ENCODE data around the gene NLK. TPM values are rescaled to one million over a fixed set of nuclear protein-coding genes. Genes with fewer than 3 reads are reported as not detected.

NLK gene
- total and polyA plus RNA-seq, 10 of the 15 experiments (the other 5 are each of a cell fraction or from before 2014, with no cell fraction given), result 5.0 to 22.9 (median 15.0) TPM

DNA sequence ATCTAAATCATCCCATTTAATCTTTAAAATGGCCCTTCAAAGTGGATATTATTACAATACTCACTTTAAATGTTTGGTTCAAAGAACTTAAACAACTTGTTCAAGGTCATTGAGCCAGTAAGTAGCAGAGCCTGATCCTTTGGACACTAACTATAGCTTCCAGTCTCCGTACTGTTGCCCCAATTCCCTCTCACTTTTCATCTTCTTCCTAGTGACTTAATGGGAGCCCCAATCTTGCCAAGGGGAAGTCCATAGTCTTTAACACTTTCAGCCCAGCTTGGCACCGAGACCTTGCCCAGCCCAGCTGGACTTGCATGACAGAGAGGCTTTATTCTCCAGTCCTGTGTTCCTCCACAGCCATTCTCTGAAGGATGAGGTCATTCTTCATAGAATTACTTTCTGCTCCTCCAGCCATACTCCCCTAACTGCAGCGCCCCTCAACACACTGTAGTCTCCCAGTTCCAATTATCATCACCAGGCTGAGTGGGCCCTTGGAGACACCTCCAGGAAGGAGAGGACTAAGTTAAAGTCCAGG lies 49.2 kb upstream of the NLK start:
- Histone ChIP-seq H3K9ac (ENCODE audit: control insufficient read depth, insufficient read depth, low read length) (no peak overlapping the region), H3K4me1 (ENCODE audit: control insufficient read depth, insufficient read depth, low read length) (no peaks in the 10 kb centered on the region), H3K27ac (ENCODE audit: control insufficient read depth, insufficient read depth) (no peak overlapping the region), H3K4me3 (no peak overlapping the region), H3K79me2 (ENCODE audit: control insufficient read depth, insufficient read depth, low read length) (no peaks in the 10 kb centered on the region), H4K20me1 (ENCODE audit: control insufficient read depth, insufficient read depth) (no peaks in the 10 kb centered on the region), H3K36me3 (ENCODE audit: control insufficient read depth in 2 of 2, insufficient read depth in 2 of 2, low read length in 1 of 2) (no peaks in the 10 kb centered on the region), H3K27me3 (replicated peaks in 1 of 2; ENCODE audit: control insufficient read depth in 2 of 2, insufficient read depth in 2 of 2, low read length in 1 of 2) (peaks cover 1 to 2% of the 10 kb centered on the region in 2 experiments; a peak in 2 of 4 replicates), H2AFZ (ENCODE audit: control insufficient read depth, low read depth, low read length) (no peak overlapping the region), H3K9me3 (replicated peaks; ENCODE audit: control insufficient read depth, insufficient read depth, low read length) (no peaks in the 10 kb centered on the region), H3K4me2 (ENCODE audit: control insufficient read depth, insufficient read depth) (no peak overlapping the region)
- BruUV-seq (replicated peaks), result no TSS peak
- 50% methylated on average over 3 of the region's 3 CpGs for WGBS (ENCODE audit: insufficient coverage, insufficient replicate concordance, low lambda C conversion rate, missing lambda C conversion rate)
- SMC1A ChIA-PET (ENCODE audit: uncharacterized antibody, unreplicated experiment), result interaction anchor here (1.0 kb wide), 2 partner anchors 10 to 11 kb away, joined by 3 to 4 read pairs; no protein-coding TSS in a partner anchor
- in situ Hi-C loops (cut with MboI), result no loop called here
- no peak for DNase-seq (ENCODE audit: low read depth, low spot score)
- intact Hi-C loops (cut with micrococcal nuclease; ENCODE audit: unreplicated experiment), result no loop called here
- POLR2A ChIA-PET, result no interaction called here
- ATAC-seq, result no peak
- CTCF ChIA-PET, result no interaction called here
- no peak for FAIRE-seq
- RAD21 ChIA-PET (ENCODE audit: unreplicated experiment), result no interaction called here
- TF ChIP-seq BHLHE40 (IDR thresholded peaks at IDR 0.05; ENCODE audit: borderline replicate concordance in 1 of 2, low read depth in 2 of 2, low read length in 1 of 2) (no peak), WRNIP1 (IDR thresholded peaks at IDR 0.05; ENCODE audit: borderline replicate concordance, low read depth, low read length) (no peak), PAX5 (IDR thresholded peaks at IDR 0.05; ENCODE audit: borderline replicate concordance, low read depth, low read length) (no peak), CBX5 (IDR thresholded peaks at IDR 0.05; ENCODE audit: low read depth) (no peak), NFXL1 (IDR thresholded peaks at IDR 0.05; ENCODE audit: borderline replicate concordance) (no peak), ZSCAN29 (IDR thresholded peaks at IDR 0.05) (no peak), YBX1 (IDR thresholded peaks at IDR 0.05) (no peak), GABPA (IDR thresholded peaks at IDR 0.05; ENCODE audit: low read depth) (no peak), POLR2A (IDR thresholded peaks at IDR 0.05; ENCODE audit: low read depth, low read length) (no peak)
- TF ChIP-seq, protein P1, sequence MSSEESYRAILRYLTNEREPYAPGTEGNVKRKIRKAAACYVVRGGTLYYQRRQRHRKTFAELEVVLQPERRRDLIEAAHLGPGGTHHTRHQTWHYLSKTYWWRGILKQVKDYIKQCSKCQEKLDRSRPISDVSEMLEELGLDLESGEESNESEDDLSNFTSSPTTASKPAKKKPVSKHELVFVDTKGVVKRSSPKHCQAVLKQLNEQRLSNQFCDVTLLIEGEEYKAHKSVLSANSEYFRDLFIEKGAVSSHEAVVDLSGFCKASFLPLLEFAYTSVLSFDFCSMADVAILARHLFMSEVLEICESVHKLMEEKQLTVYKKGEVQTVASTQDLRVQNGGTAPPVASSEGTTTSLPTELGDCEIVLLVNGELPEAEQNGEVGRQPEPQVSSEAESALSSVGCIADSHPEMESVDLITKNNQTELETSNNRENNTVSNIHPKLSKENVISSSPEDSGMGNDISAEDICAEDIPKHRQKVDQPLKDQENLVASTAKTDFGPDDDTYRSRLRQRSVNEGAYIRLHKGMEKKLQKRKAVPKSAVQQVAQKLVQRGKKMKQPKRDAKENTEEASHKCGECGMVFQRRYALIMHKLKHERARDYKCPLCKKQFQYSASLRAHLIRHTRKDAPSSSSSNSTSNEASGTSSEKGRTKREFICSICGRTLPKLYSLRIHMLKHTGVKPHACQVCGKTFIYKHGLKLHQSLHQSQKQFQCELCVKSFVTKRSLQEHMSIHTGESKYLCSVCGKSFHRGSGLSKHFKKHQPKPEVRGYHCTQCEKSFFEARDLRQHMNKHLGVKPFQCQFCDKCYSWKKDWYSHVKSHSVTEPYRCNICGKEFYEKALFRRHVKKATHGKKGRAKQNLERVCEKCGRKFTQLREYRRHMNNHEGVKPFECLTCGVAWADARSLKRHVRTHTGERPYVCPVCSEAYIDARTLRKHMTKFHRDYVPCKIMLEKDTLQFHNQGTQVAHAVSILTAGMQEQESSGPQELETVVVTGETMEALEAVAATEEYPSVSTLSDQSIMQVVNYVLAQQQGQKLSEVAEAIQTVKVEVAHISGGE (CRISPR knock-in tag; IDR thresholded peaks at IDR 0.05), result no peak
- TF ChIP-seq, protein P2, sequence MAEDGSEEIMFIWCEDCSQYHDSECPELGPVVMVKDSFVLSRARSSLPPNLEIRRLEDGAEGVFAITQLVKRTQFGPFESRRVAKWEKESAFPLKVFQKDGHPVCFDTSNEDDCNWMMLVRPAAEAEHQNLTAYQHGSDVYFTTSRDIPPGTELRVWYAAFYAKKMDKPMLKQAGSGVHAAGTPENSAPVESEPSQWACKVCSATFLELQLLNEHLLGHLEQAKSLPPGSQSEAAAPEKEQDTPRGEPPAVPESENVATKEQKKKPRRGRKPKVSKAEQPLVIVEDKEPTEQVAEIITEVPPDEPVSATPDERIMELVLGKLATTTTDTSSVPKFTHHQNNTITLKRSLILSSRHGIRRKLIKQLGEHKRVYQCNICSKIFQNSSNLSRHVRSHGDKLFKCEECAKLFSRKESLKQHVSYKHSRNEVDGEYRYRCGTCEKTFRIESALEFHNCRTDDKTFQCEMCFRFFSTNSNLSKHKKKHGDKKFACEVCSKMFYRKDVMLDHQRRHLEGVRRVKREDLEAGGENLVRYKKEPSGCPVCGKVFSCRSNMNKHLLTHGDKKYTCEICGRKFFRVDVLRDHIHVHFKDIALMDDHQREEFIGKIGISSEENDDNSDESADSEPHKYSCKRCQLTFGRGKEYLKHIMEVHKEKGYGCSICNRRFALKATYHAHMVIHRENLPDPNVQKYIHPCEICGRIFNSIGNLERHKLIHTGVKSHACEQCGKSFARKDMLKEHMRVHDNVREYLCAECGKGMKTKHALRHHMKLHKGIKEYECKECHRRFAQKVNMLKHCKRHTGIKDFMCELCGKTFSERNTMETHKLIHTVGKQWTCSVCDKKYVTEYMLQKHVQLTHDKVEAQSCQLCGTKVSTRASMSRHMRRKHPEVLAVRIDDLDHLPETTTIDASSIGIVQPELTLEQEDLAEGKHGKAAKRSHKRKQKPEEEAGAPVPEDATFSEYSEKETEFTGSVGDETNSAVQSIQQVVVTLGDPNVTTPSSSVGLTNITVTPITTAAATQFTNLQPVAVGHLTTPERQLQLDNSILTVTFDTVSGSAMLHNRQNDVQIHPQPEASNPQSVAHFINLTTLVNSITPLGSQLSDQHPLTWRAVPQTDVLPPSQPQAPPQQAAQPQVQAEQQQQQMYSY (CRISPR knock-in tag; IDR thresholded peaks at IDR 0.05), result no peak
- TF ChIP-seq, protein P3, sequence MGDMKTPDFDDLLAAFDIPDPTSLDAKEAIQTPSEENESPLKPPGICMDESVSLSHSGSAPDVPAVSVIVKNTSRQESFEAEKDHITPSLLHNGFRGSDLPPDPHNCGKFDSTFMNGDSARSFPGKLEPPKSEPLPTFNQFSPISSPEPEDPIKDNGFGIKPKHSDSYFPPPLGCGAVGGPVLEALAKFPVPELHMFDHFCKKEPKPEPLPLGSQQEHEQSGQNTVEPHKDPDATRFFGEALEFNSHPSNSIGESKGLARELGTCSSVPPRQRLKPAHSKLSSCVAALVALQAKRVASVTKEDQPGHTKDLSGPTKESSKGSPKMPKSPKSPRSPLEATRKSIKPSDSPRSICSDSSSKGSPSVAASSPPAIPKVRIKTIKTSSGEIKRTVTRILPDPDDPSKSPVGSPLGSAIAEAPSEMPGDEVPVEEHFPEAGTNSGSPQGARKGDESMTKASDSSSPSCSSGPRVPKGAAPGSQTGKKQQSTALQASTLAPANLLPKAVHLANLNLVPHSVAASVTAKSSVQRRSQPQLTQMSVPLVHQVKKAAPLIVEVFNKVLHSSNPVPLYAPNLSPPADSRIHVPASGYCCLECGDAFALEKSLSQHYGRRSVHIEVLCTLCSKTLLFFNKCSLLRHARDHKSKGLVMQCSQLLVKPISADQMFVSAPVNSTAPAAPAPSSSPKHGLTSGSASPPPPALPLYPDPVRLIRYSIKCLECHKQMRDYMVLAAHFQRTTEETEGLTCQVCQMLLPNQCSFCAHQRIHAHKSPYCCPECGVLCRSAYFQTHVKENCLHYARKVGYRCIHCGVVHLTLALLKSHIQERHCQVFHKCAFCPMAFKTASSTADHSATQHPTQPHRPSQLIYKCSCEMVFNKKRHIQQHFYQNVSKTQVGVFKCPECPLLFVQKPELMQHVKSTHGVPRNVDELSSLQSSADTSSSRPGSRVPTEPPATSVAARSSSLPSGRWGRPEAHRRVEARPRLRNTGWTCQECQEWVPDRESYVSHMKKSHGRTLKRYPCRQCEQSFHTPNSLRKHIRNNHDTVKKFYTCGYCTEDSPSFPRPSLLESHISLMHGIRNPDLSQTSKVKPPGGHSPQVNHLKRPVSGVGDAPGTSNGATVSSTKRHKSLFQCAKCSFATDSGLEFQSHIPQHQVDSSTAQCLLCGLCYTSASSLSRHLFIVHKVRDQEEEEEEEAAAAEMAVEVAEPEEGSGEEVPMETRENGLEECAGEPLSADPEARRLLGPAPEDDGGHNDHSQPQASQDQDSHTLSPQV (IDR thresholded peaks at IDR 0.05), result no peak

All from GM12878 (cell line).